NT2/D1 (cell line): Measurements from ENCODE around the gene PHLDB3.

Experiments
- DNase-seq: peaks from one replicate; pipeline ENCODE4 v3.0.0-alpha.2; 2011; ENCODE audit warnings: low read depth, low spot score
- H3K27me3 ChIP-seq: 2 replicates; pipeline ENCODE4 v1.6.0; 2011; ENCODE audit warnings: mild to moderate bottlenecking; ENCODE audit not compliant: insufficient read length, insufficient read depth
- H3K36me3 ChIP-seq: 2 replicates; pipeline ENCODE4 v1.6.1; 2011; ENCODE audit warnings: mild to moderate bottlenecking, low read length, mixed read lengths; ENCODE audit not compliant: insufficient read depth, insufficient read length
- H3K4me1 ChIP-seq: 2 replicates; pipeline ENCODE4 v1.5.1; 2011; ENCODE audit not compliant: insufficient read depth, insufficient read length
- H3K4me3 ChIP-seq: 2 replicates; pipeline ENCODE4 v1.5.1; 2011; ENCODE audit warnings: low read depth; ENCODE audit not compliant: insufficient read length
- H3K9ac ChIP-seq: 2 replicates; pipeline ENCODE4 v1.6.0; 2011; ENCODE audit warnings: low read depth; ENCODE audit not compliant: insufficient read length
- H3K9me3 ChIP-seq: 2 replicates; pipeline ENCODE4 v1.5.1; 2011; ENCODE audit warnings: mild to moderate bottlenecking, low read length; ENCODE audit not compliant: insufficient read depth
- SUZ12 ChIP-seq: IDR thresholded peaks from 2 replicates; pipeline ENCODE4 v1.6.1; 2011; ENCODE audit not compliant: insufficient read length, insufficient read depth; ENCODE audit errors: extremely low read depth
- YY1 ChIP-seq: IDR thresholded peaks from 2 replicates; pipeline ENCODE4 v1.6.1; 2011; ENCODE audit not compliant: insufficient read length, insufficient read depth
- ZNF274 ChIP-seq: IDR thresholded peaks from 2 replicates; pipeline ENCODE4 v1.6.1; 2011; ENCODE audit warnings: mild to moderate bottlenecking, low read depth, low read length

PHLDB3 gene

DNA sequence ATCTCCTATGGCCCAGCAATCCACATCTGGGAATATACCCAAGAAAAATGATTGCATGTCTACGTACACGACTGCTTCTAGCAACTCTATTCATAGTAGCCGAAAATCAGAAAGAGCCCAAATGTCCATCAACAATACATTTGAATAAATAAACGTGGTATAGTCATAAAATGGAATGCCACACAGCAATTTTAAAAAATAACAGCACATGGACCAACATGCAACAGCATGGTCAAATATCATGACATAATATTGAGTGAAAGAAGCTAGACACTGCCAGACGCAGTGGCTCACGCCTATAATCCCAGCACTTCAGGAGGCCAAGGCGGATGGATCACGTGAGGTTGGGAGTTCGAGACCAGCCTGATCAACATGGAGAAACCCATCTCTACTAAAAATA is 73.6 kb downstream of the PHLDB3 start:
- no peaks in the 10 kb centered on the region for H3K9me3 ChIP-seq
- DNase-seq, result no peak
- TF ChIP-seq ZNF274 (no peak), SUZ12 (no peak), YY1 (no peak)
- no peaks in the 10 kb centered on the region for H3K4me1 ChIP-seq
- no peak overlapping the region for H3K4me3 ChIP-seq
- H3K27me3 ChIP-seq, result no peaks in the 10 kb centered on the region
- H3K9ac ChIP-seq, result no peak overlapping the region
- H3K36me3 ChIP-seq, result no peaks in the 10 kb centered on the region

DNA sequence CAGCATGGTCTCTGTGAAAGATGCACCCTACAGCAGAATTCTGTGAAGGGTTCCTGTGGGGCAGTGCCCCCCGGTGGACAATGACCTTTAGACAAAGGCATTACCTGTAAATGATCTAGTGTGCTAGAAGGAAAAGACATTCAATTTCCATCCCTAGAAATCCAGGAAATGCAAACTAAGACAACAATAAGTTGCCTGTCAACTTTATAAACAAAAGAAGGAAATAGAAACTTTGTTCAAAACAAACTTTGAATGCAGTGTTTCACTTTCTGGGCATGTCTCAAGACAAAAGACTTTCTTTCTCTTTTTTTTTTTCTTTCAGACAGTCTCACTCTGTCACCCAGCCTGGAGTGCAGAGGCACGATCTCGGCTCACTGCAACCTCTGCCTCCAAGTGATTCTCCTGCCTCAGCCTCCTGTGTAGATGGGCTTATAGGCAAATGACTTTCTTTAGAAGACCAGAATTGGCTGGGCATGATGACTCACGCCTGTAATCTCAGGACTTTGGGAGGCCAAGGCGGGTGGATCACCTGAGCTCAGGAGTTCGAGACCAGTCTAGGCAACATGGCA is 74.3 kb downstream of the PHLDB3 start:
- Histone ChIP-seq H3K36me3 (no peaks in the 10 kb centered on the region), H3K4me1 (no peaks in the 10 kb centered on the region), H3K9me3 (no peaks in the 10 kb centered on the region), H3K9ac (no peak overlapping the region), H3K4me3 (no peak overlapping the region), H3K27me3 (no peaks in the 10 kb centered on the region)
- TF ChIP-seq SUZ12 (no peak), YY1 (no peak), ZNF274 (no peak)
- no peak for DNase-seq

DNA sequence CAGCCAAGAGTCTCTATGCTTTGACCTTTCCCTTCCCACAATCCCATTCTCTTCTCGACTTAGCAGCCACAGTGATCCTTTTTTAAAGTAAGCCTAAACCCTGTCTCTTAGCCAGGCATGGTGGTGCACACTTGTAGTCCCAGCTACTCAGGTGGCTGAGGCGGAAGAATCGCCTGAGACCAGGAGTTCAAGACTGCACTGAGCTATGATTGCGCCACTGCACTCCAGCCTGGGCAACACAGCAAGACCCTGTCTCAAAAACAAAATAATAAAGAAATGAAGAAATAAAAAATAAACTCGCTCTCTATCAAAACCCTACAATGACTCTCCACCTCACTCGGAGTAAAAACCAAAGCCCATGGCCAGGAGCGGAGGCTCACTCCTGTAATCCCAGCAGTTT is 75.2 kb downstream of the PHLDB3 start:
- Histone ChIP-seq H3K9me3 (no peaks in the 10 kb centered on the region), H3K36me3 (no peaks in the 10 kb centered on the region), H3K9ac (no peak overlapping the region), H3K4me1 (no peaks in the 10 kb centered on the region), H3K27me3 (no peaks in the 10 kb centered on the region), H3K4me3 (no peak overlapping the region)
- DNase-seq, result no peak
- TF ChIP-seq ZNF274 (no peak), YY1 (no peak), SUZ12 (no peak)

DNA sequence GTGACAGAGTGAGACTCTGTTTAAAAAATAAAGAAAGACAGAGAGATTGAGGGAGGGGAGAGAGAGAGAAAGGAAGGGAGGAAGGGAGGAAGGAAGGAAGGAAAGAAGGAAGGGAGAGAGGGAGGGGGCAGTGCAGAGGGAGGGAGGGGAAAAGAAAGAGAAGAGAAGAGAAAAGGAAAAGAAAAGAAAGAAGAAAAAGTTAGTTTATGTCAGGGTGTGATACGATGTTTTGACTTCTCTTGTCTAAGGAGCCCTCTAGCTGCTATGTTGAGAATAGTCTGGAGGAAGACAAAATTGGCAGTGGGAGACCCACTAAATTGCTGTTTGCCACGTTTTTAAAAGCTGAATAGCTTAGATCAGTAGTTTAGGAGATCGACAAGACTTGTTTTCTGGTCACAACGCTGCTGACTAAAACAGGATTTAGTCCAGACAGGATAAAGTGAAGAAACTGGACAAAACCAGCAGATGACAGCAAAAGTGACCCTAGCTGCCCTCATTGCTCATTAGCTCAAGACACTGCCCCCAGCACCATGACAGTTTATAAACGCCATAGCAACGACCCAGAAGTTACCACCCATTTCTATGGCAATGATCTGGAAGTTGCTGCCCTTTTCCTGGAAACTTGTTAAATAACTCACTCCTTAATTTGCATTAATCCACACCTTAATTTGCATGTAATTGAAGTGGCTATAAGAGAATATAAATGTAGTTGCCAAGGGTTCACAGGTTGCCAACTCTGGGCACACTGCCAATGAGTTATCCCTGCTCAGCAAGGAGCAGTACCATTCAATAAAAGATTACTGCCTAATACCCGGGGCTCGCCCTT is 78.8 kb downstream of the PHLDB3 start:
- Histone ChIP-seq H3K4me3 (no peak overlapping the region), H3K27me3 (no peaks in the 10 kb centered on the region), H3K9me3 (no peaks in the 10 kb centered on the region), H3K36me3 (no peaks in the 10 kb centered on the region), H3K4me1 (no peaks in the 10 kb centered on the region), H3K9ac (no peak overlapping the region)
- no peak for TF ChIP-seq SUZ12
- TF ChIP-seq ZNF274, result no peak
- no peak for TF ChIP-seq YY1
- no peak for DNase-seq
